ENCODE data around the gene RERGL.
"Not testable (repeated sequence)": the region's sequence is repeated elsewhere in the genome, so short reads cannot be mapped to it uniquely, and the experiment has no call there.

RERGL gene

GRCh38 chr12:18090093-18090492, at the start of gene RERGL:
RERGL (minus strand) TSS chr12:18090193; CDS start chr12:18090140, 53 bp downstream.
- DNase-seq: no peak

GRCh38 chr12:18139254-18139653, 49.3 kb upstream of the RERGL start:
- no peak for DNase-seq

GRCh38 chr12:18135509-18135908, 45.5 kb upstream of the RERGL start:
- DNase-seq: no peak

- DNase-seq: no peak
These were observed 45.1 kb upstream of the RERGL start for GRCh38 chr12:18135086-18135485.

GRCh38 chr12:18130851-18131250, 40.9 kb upstream of the RERGL start:
- DNase-seq: no peak

- no peak for DNase-seq
These were observed 33.7 kb upstream of the RERGL start for GRCh38 chr12:18123707-18124106.

GRCh38 chr12:18120899-18121298, 30.9 kb upstream of the RERGL start:
- DNase-seq: no peak

GRCh38 chr12:18108611-18109010, 18.6 kb upstream of the RERGL start:
- DNase-seq: no peak

- no peak for DNase-seq
These were observed 13.6 kb upstream of the RERGL start for GRCh38 chr12:18103624-18104023.

GRCh38 chr12:18101043-18101442, 11.1 kb upstream of the RERGL start:
- no peak for DNase-seq

- no peak for DNase-seq
These were observed 5.9 kb downstream of the RERGL start for GRCh38 chr12:18084080-18084479.

GRCh38 chr12:18079541-18080246, 10.3 kb downstream of the RERGL start:
- DNase-seq: no peak

GRCh38 chr12:18074001-18074400, 16.0 kb downstream of the RERGL start:
- DNase-seq: no peak

GRCh38 chr12:18072723-18073122, 17.3 kb downstream of the RERGL start:
- no peak for DNase-seq

GRCh38 chr12:18071336-18071735, 18.7 kb downstream of the RERGL start:
- no peak for DNase-seq

- DNase-seq: no peak
These were observed 21.6 kb downstream of the RERGL start for GRCh38 chr12:18068355-18068754.

GRCh38 chr12:18066666-18067065, 23.3 kb downstream of the RERGL start:
- no peak for DNase-seq

- not testable (repeated sequence) for DNase-seq
These were observed 27.1 kb downstream of the RERGL start for GRCh38 chr12:18062867-18063266.

GRCh38 chr12:18057051-18057450, 32.9 kb downstream of the RERGL start:
- DNase-seq: no peak

GRCh38 chr12:18054925-18055619, 34.9 kb downstream of the RERGL start:
- DNase-seq: no peak

- no peak for DNase-seq
These were observed 44.5 kb downstream of the RERGL start for GRCh38 chr12:18045446-18045992.

- DNase-seq: not testable (repeated sequence)
These were observed 49.8 kb downstream of the RERGL start for GRCh38 chr12:18040060-18040742.

Measured in CD4-positive, alpha-beta T cell treated with Interleukin-17A for 1 hour (primary cell).